Measurements from ENCODE around the gene ATP6V1B1. TPM values are rescaled to one million over a fixed set of nuclear protein-coding genes. Genes with fewer than 3 reads are reported as not detected.

Gene ATP6V1B1
- total RNA-seq, 1 experiment from 2014 or later: not detected

DNA sequence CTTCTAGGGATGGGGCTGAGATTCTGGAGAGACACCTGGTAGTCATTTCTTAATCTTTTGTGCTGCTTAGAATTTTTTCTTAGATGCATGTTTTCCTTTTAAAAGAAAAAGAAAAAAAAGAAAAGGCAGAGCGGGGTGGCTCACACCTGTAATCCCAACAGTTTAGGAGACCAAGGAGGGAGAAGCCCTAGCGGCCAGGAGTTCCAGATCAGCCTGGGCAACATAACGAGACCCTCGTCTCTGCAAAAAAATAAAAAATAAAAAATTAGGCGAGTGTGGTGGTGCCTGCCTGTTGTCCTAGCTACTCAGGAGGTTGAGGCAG is 46.0 kb upstream of the ATP6V1B1 start:
- CTCF ChIA-PET: interaction anchor here (0.8 to 1.4 kb wide), 3 partner anchors 18 to 59 kb away, joined by 3 to 5 read pairs (median 5); no protein-coding TSS in a partner anchor
- no peak for DNase-seq (ENCODE audit: low spot score)
- no peak overlapping the region for H3K27ac Mint-ChIP-seq
- POLR2A ChIA-PET: interaction anchor here (0.6 to 1.2 kb wide), 2 partner anchors 9 to 67 kb away, joined by 5 to 7 read pairs; no protein-coding TSS in a partner anchor
- H3K9me3 Mint-ChIP-seq: no peaks in the 10 kb centered on the region
- peak overlapping the region; percentile 63; the same call in 1 of the 2 replicates for H3K4me3 Mint-ChIP-seq
- ATAC-seq: no peak
- H3K36me3 Mint-ChIP-seq: no peaks in the 10 kb centered on the region; the same call in 1 of the 2 replicates
- H3K27me3 Mint-ChIP-seq (ENCODE audit: low read depth): peaks cover 100% of the 10 kb centered on the region
- peaks cover 40% of the 10 kb centered on the region for H3K4me1 Mint-ChIP-seq
- TF ChIP-seq, protein P1, sequence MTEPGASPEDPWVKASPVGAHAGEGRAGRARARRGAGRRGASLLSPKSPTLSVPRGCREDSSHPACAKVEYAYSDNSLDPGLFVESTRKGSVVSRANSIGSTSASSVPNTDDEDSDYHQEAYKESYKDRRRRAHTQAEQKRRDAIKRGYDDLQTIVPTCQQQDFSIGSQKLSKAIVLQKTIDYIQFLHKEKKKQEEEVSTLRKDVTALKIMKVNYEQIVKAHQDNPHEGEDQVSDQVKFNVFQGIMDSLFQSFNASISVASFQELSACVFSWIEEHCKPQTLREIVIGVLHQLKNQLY (CRISPR knock-in tag; IDR thresholded peaks at IDR 0.05): no peak
- TF ChIP-seq, protein P2, sequence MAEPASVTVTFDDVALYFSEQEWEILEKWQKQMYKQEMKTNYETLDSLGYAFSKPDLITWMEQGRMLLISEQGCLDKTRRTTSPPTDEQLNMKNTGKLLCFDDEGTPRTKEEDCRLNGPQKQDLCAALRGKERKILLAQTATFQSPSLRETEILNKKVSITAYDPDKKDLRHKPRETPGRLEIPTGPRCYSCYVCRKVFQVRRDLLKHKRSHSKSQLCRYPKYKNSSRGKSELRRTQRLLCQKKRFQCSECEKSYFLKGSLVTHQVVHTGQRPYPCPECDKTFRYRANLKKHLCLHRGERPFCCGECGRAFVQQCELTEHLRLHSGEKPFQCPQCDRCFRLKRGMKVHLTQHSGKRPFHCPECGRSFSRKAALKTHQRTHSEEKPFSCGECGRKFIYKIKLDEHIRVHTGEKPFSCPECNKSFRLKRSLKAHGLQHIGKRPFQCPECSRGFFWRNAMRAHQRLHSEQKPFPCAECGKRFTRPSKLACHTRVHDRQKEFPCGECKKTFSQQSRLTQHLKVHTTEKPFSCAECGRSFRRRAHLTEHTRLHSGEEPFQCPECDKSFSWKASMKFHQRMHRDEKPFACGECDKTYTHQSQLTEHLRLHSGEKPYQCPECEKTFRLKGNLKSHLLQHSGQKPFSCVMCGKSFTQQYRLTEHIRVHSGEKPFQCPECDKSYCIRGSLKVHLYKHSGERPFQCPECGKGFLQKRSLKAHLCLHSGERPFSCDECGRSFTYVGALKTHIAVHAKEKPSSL (CRISPR knock-in tag; conservative IDR thresholded peaks at IDR 0.05): no peak

DNA sequence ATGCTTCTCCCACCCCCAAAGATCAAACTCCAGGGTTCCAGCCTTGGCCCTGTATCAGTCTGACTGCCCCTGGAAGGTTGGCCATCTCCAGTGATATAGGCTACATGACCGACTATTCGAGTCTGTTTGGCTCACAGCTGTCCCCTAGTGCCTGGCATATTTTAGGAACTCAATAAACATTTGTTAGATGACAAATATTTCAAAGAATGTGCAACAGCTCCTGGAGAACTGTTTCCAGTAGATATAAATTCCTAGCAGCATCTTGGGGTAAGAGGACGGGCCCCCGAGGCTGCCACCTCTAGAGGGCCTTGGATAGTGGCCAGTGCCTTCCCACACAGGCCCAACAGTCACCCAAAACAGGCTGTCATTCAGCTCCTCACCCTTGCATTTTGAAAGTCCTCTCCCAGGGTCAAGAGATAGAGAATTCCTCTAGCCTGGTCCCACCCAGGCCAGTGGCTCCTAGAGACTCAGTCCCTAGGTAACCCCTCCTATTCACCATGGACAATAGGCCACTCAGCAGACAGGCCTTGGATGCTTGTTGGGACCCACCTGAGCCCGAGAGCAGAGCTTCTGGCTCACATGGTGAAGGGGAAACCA is 45.1 kb upstream of the ATP6V1B1 start:
- Mint-ChIP-seq H3K36me3 (no peaks in the 10 kb centered on the region; the same call in 1 of the 2 replicates), H3K27ac (no peak overlapping the region), H3K27me3 (ENCODE audit: low read depth) (peaks cover 100% of the 10 kb centered on the region), H3K4me3 (no peak overlapping the region), H3K4me1 (peaks cover 40% of the 10 kb centered on the region), H3K9me3 (no peaks in the 10 kb centered on the region)
- no peak for ATAC-seq
- DNase-seq (ENCODE audit: low spot score): no peak
- ChIA-PET CTCF (no interaction called here), POLR2A (no interaction called here)
- TF ChIP-seq, protein P3, sequence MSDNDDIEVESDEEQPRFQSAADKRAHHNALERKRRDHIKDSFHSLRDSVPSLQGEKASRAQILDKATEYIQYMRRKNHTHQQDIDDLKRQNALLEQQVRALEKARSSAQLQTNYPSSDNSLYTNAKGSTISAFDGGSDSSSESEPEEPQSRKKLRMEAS (CRISPR knock-in tag; IDR thresholded peaks at IDR 0.05): no peak
- TF ChIP-seq, protein P4, sequence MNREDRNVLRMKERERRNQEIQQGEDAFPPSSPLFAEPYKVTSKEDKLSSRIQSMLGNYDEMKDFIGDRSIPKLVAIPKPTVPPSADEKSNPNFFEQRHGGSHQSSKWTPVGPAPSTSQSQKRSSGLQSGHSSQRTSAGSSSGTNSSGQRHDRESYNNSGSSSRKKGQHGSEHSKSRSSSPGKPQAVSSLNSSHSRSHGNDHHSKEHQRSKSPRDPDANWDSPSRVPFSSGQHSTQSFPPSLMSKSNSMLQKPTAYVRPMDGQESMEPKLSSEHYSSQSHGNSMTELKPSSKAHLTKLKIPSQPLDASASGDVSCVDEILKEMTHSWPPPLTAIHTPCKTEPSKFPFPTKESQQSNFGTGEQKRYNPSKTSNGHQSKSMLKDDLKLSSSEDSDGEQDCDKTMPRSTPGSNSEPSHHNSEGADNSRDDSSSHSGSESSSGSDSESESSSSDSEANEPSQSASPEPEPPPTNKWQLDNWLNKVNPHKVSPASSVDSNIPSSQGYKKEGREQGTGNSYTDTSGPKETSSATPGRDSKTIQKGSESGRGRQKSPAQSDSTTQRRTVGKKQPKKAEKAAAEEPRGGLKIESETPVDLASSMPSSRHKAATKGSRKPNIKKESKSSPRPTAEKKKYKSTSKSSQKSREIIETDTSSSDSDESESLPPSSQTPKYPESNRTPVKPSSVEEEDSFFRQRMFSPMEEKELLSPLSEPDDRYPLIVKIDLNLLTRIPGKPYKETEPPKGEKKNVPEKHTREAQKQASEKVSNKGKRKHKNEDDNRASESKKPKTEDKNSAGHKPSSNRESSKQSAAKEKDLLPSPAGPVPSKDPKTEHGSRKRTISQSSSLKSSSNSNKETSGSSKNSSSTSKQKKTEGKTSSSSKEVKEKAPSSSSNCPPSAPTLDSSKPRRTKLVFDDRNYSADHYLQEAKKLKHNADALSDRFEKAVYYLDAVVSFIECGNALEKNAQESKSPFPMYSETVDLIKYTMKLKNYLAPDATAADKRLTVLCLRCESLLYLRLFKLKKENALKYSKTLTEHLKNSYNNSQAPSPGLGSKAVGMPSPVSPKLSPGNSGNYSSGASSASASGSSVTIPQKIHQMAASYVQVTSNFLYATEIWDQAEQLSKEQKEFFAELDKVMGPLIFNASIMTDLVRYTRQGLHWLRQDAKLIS (CRISPR knock-in tag; IDR thresholded peaks at IDR 0.05; ENCODE audit: borderline replicate concordance): no peak

DNA sequence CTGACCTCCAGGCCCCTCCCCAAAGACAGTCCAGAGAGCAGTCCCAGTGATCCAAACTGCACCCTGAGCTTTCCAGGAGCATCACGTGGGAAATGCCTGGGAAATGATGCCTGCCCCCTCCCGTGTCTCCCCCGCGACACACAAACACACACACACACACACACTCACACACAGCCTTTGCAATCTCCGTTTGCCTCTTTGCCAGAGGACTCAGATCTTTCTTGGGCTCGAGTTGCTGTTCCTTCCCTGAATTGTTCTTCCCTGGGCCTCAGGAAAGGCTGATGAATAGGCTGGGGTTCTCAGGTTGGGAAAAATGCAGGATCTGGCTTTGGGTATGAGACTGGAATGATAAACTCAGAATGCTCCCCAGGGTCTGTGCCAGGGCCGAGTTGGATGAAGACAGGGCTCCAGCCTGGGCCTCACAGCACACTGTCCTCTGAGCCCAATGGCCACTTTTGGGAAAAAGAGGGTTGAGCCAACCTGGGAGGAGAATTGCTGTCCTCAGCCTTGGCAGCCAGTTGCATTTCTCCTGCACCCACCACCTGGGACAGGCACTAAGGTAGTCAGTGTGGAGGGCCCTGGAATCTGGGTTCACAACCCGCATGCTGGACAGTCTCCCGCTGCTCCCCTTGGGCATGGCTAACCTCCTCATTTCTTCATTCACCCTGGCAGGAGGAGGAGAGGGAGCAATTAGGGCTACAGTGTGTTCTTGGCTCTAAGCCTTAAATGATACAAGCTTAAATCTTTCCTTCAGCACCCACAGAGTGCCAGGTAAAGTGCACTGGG is 43.9 kb upstream of the ATP6V1B1 start:
- peaks cover 100% of the 10 kb centered on the region for H3K27me3 Mint-ChIP-seq (ENCODE audit: low read depth)
- H3K27ac Mint-ChIP-seq: no peak overlapping the region
- peaks cover 44% of the 10 kb centered on the region for H3K4me1 Mint-ChIP-seq
- ATAC-seq (no peak), DNase-seq (ENCODE audit: low spot score) (no peak)
- H3K9me3 Mint-ChIP-seq: no peaks in the 10 kb centered on the region
- ChIA-PET CTCF (interaction anchor here (2.0 kb wide), 1 partner anchor 57 kb away, joined by 5 read pairs; no protein-coding TSS in a partner anchor), POLR2A (no interaction called here)
- no peaks in the 10 kb centered on the region; the same call in 1 of the 2 replicates for H3K36me3 Mint-ChIP-seq
- H3K4me3 Mint-ChIP-seq: no peak overlapping the region
- TF ChIP-seq NFYB (CRISPR knock-in tag; conservative IDR thresholded peaks at IDR 0.05; ENCODE audit: low read depth): no peak
- TF ChIP-seq, protein P5, sequence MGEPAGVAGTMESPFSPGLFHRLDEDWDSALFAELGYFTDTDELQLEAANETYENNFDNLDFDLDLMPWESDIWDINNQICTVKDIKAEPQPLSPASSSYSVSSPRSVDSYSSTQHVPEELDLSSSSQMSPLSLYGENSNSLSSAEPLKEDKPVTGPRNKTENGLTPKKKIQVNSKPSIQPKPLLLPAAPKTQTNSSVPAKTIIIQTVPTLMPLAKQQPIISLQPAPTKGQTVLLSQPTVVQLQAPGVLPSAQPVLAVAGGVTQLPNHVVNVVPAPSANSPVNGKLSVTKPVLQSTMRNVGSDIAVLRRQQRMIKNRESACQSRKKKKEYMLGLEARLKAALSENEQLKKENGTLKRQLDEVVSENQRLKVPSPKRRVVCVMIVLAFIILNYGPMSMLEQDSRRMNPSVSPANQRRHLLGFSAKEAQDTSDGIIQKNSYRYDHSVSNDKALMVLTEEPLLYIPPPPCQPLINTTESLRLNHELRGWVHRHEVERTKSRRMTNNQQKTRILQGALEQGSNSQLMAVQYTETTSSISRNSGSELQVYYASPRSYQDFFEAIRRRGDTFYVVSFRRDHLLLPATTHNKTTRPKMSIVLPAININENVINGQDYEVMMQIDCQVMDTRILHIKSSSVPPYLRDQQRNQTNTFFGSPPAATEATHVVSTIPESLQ (CRISPR knock-in tag; IDR thresholded peaks at IDR 0.05): no peak
- TF ChIP-seq NR3C1 (CRISPR knock-in tag; conservative IDR thresholded peaks at IDR 0.05; ENCODE audit: low read depth): no peak
- TF ChIP-seq, protein P6, sequence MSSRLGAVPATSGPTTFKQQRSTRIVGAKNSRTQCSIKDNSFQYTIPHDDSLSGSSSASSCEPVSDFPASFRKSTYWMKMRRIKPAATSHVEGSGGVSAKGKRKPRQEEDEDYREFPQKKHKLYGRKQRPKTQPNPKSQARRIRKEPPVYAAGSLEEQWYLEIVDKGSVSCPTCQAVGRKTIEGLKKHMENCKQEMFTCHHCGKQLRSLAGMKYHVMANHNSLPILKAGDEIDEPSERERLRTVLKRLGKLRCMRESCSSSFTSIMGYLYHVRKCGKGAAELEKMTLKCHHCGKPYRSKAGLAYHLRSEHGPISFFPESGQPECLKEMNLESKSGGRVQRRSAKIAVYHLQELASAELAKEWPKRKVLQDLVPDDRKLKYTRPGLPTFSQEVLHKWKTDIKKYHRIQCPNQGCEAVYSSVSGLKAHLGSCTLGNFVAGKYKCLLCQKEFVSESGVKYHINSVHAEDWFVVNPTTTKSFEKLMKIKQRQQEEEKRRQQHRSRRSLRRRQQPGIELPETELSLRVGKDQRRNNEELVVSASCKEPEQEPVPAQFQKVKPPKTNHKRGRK (CRISPR knock-in tag; IDR thresholded peaks at IDR 0.05; ENCODE audit: borderline replicate concordance): no peak
- no peak for TF ChIP-seq NR1H2 (CRISPR knock-in tag; IDR thresholded peaks at IDR 0.05)
- TF ChIP-seq FOXK1 (CRISPR knock-in tag; IDR thresholded peaks at IDR 0.05): no peak
- no peak for TF ChIP-seq ZNF232 (CRISPR knock-in tag; IDR thresholded peaks at IDR 0.05)
- TF ChIP-seq FOXJ3 (CRISPR knock-in tag; IDR thresholded peaks at IDR 0.05; ENCODE audit: borderline replicate concordance): no peak
- TF ChIP-seq NR2C2 (CRISPR knock-in tag; IDR thresholded peaks at IDR 0.05): no peak
- TF ChIP-seq NFATC4 (CRISPR knock-in tag; IDR thresholded peaks at IDR 0.05): no peak
- no peak for TF ChIP-seq OVOL2 (CRISPR knock-in tag; IDR thresholded peaks at IDR 0.05; ENCODE audit: borderline replicate concordance)
- no peak for TF ChIP-seq TEAD4 (CRISPR knock-in tag; IDR thresholded peaks at IDR 0.05)
- TF ChIP-seq TCF7 (CRISPR knock-in tag; IDR thresholded peaks at IDR 0.05; ENCODE audit: low read depth): no peak
- TF ChIP-seq, protein P7, sequence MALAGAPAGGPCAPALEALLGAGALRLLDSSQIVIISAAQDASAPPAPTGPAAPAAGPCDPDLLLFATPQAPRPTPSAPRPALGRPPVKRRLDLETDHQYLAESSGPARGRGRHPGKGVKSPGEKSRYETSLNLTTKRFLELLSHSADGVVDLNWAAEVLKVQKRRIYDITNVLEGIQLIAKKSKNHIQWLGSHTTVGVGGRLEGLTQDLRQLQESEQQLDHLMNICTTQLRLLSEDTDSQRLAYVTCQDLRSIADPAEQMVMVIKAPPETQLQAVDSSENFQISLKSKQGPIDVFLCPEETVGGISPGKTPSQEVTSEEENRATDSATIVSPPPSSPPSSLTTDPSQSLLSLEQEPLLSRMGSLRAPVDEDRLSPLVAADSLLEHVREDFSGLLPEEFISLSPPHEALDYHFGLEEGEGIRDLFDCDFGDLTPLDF (CRISPR knock-in tag; IDR thresholded peaks at IDR 0.05): no peak
